ENCODE results near the gene CXCL1.

Gene CXCL1

GRCh38 chr4:73902817-73903547 is 33.8 kb downstream of the CXCL1 start:
- H3K4me1 ChIP-seq (ENCODE audit: control insufficient read depth, insufficient read depth, low read length): peaks cover 22% of the 10 kb centered on the region
- H3K27me3 ChIP-seq (ENCODE audit: control insufficient read depth, insufficient read depth, low read length): no peaks in the 10 kb centered on the region
- no peaks in the 10 kb centered on the region for H3K9me3 ChIP-seq (replicated peaks; ENCODE audit: low read length)
- no peak overlapping the region for H3K4me3 ChIP-seq (ENCODE audit: low read length)
- no peak overlapping the region for H3K9ac ChIP-seq (ENCODE audit: low read depth, low read length)
- no peak overlapping the region for H3K4me2 ChIP-seq (ENCODE audit: low read length)
- no peaks in the 10 kb centered on the region for H3K36me3 ChIP-seq (ENCODE audit: insufficient read depth, low read length)

DNA sequence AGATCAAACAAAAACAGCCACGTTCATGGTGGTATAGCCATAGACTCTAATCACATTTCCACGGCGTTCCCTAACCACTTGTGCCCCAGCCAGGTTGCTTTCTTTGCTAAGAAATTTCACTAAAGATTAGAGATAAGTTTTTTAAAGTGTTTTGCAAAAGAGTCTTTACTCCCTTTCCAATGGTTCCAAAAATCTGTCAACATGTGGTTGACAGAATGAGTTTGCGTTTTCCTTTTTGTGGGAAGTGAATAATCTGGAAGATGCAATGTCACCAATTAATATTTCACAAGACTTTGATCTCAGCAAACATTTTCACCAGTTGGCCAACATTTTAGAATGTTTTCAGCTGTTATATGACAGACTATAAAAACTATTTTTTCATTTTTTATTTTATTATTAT is 35.3 kb downstream of the CXCL1 start:
- Histone ChIP-seq H3K9ac (ENCODE audit: low read depth, low read length) (no peak overlapping the region), H3K27me3 (ENCODE audit: control insufficient read depth, insufficient read depth, low read length) (no peaks in the 10 kb centered on the region), H3K36me3 (ENCODE audit: insufficient read depth, low read length) (no peaks in the 10 kb centered on the region), H3K9me3 (replicated peaks; ENCODE audit: low read length) (no peaks in the 10 kb centered on the region), H3K4me3 (ENCODE audit: low read length) (no peak overlapping the region), H3K4me1 (ENCODE audit: control insufficient read depth, insufficient read depth, low read length) (peaks cover 22% of the 10 kb centered on the region), H3K4me2 (ENCODE audit: low read length) (no peak overlapping the region)

DNA sequence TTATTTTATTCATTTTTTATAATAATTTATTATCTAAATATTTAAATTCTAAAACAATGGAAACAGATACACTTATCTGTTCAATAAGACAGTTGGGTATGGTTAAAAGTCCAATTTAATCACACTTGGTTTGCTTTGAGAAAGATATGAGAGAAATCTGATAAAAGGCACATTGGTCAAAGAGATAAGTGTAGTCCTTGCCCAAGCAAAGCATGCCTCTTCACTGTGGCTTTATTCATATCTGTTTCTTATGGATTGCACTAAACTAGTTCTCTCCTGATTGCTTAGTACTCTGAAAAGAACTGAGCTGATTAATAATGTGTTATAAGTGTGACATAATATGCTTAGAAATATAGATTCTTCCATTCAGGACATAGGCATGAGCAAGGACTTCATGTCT is 39.8 kb downstream of the CXCL1 start:
- Histone ChIP-seq H3K4me1 (ENCODE audit: control insufficient read depth, insufficient read depth, low read length) (peaks cover 12% of the 10 kb centered on the region), H3K36me3 (ENCODE audit: insufficient read depth, low read length) (no peaks in the 10 kb centered on the region), H3K27me3 (ENCODE audit: control insufficient read depth, insufficient read depth, low read length) (no peaks in the 10 kb centered on the region), H3K4me2 (ENCODE audit: low read length) (no peak overlapping the region), H3K4me3 (ENCODE audit: low read length) (no peak overlapping the region), H3K9me3 (replicated peaks; ENCODE audit: low read length) (no peaks in the 10 kb centered on the region), H3K9ac (ENCODE audit: low read depth, low read length) (no peak overlapping the region)

DNA sequence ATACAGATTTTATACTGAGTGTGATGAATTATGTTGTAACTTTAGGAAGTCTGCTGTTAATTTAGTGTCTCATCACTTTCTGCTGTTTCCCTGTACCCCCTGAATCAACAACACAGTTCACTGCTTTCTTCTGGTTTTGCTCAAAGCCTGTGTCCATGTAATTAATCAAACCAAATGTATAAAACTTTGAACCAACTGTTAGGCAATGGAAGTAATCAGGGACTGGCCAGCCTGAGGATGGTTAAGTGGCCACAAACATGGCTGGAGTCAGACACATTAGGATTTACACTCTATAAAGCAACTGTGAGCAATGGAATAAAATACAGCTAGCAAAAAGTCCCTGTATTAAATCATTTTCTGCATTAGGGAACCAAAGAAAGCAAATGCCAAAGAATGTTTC is 42.6 kb downstream of the CXCL1 start:
- Histone ChIP-seq H3K27me3 (ENCODE audit: control insufficient read depth, insufficient read depth, low read length) (no peaks in the 10 kb centered on the region), H3K4me1 (ENCODE audit: control insufficient read depth, insufficient read depth, low read length) (peaks cover 24% of the 10 kb centered on the region), H3K4me3 (ENCODE audit: low read length) (no peak overlapping the region), H3K36me3 (ENCODE audit: insufficient read depth, low read length) (no peaks in the 10 kb centered on the region), H3K4me2 (ENCODE audit: low read length) (no peak overlapping the region), H3K9me3 (replicated peaks; ENCODE audit: low read length) (no peaks in the 10 kb centered on the region), H3K9ac (ENCODE audit: low read depth, low read length) (no peak overlapping the region)

- Histone ChIP-seq H3K4me2 (ENCODE audit: low read length) (no peak overlapping the region), H3K27me3 (ENCODE audit: control insufficient read depth, insufficient read depth, low read length) (no peaks in the 10 kb centered on the region), H3K9me3 (replicated peaks; ENCODE audit: low read length) (no peaks in the 10 kb centered on the region), H3K4me1 (ENCODE audit: control insufficient read depth, insufficient read depth, low read length) (peaks cover 27% of the 10 kb centered on the region), H3K4me3 (ENCODE audit: low read length) (no peak overlapping the region), H3K9ac (ENCODE audit: low read depth, low read length) (no peak overlapping the region), H3K36me3 (ENCODE audit: insufficient read depth, low read length) (no peaks in the 10 kb centered on the region)
Measured at GRCh38 chr4:73912191-73912590, 43.0 kb downstream of the CXCL1 start.

- Histone ChIP-seq H3K4me2 (ENCODE audit: low read length) (no peak overlapping the region), H3K36me3 (ENCODE audit: insufficient read depth, low read length) (no peaks in the 10 kb centered on the region), H3K27me3 (ENCODE audit: control insufficient read depth, insufficient read depth, low read length) (no peaks in the 10 kb centered on the region), H3K9me3 (replicated peaks; ENCODE audit: low read length) (no peaks in the 10 kb centered on the region), H3K9ac (ENCODE audit: low read depth, low read length) (no peak overlapping the region), H3K4me1 (ENCODE audit: control insufficient read depth, insufficient read depth, low read length) (peaks cover 40% of the 10 kb centered on the region), H3K4me3 (ENCODE audit: low read length) (no peak overlapping the region)
Measured at GRCh38 chr4:73914071-73914470, 44.9 kb downstream of the CXCL1 start.

GRCh38 chr4:73916172-73916925 is 47.2 kb downstream of the CXCL1 start:
- no peaks in the 10 kb centered on the region for H3K9me3 ChIP-seq (replicated peaks; ENCODE audit: low read length)
- no peaks in the 10 kb centered on the region for H3K36me3 ChIP-seq (ENCODE audit: insufficient read depth, low read length)
- no peaks in the 10 kb centered on the region for H3K27me3 ChIP-seq (ENCODE audit: control insufficient read depth, insufficient read depth, low read length)
- peaks cover 48% of the 10 kb centered on the region for H3K4me1 ChIP-seq (ENCODE audit: control insufficient read depth, insufficient read depth, low read length)
- no peak overlapping the region for H3K4me2 ChIP-seq (ENCODE audit: low read length)
- no peak overlapping the region for H3K9ac ChIP-seq (ENCODE audit: low read depth, low read length)
- no peak overlapping the region for H3K4me3 ChIP-seq (ENCODE audit: low read length)

GRCh38 chr4:73917081-73917501 is 47.9 kb downstream of the CXCL1 start:
- Histone ChIP-seq H3K9me3 (replicated peaks; ENCODE audit: low read length) (no peaks in the 10 kb centered on the region), H3K27me3 (ENCODE audit: control insufficient read depth, insufficient read depth, low read length) (no peaks in the 10 kb centered on the region), H3K4me2 (ENCODE audit: low read length) (peak overlapping the region; percentile 46), H3K4me1 (ENCODE audit: control insufficient read depth, insufficient read depth, low read length) (peaks cover 41% of the 10 kb centered on the region), H3K4me3 (ENCODE audit: low read length) (no peak overlapping the region), H3K9ac (ENCODE audit: low read depth, low read length) (peak overlapping the region; percentile 73), H3K36me3 (ENCODE audit: insufficient read depth, low read length) (no peaks in the 10 kb centered on the region)

GRCh38 chr4:73918058-73918457 is 48.9 kb downstream of the CXCL1 start:
- H3K9me3 ChIP-seq (replicated peaks; ENCODE audit: low read length): no peaks in the 10 kb centered on the region

DNA sequence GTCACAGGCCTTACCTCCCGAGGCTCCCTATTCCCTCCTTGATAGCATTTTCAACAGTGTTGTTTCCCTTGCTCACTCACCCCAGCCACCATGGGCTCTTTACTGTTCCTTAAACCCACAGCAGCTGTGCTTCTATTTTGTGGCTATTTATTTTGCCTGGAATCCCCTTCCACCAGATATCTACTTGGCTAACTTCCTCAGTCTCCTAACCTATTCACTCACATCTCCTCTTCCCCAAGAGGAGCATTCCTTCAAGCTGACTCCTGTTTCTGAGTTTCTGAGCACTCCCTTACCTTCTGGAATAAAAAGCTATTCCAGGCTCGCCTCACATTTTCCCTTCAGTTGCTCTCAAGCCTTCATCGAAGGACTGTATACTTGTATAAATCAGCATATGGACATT is 50.5 kb downstream of the CXCL1 start:
- Histone ChIP-seq H3K9me3 (replicated peaks; ENCODE audit: low read length) (no peaks in the 10 kb centered on the region), H3K4me2 (ENCODE audit: low read length) (no peak overlapping the region), H3K4me3 (ENCODE audit: low read length) (no peak overlapping the region), H3K27me3 (ENCODE audit: control insufficient read depth, insufficient read depth, low read length) (no peaks in the 10 kb centered on the region), H3K4me1 (ENCODE audit: control insufficient read depth, insufficient read depth, low read length) (peaks cover 44% of the 10 kb centered on the region), H3K9ac (ENCODE audit: low read depth, low read length) (no peak overlapping the region), H3K36me3 (ENCODE audit: insufficient read depth, low read length) (no peaks in the 10 kb centered on the region)

More at GRCh38 chr4:73918058-73918457, 48.9 kb downstream of the CXCL1 start:
- H3K9ac ChIP-seq (ENCODE audit: low read depth, low read length): peak overlapping the region; percentile 73
- H3K27me3 ChIP-seq (ENCODE audit: control insufficient read depth, insufficient read depth, low read length): no peaks in the 10 kb centered on the region
- H3K4me1 ChIP-seq (ENCODE audit: control insufficient read depth, insufficient read depth, low read length): peaks cover 42% of the 10 kb centered on the region
- no peaks in the 10 kb centered on the region for H3K36me3 ChIP-seq (ENCODE audit: insufficient read depth, low read length)
- H3K4me3 ChIP-seq (ENCODE audit: low read length): no peak overlapping the region
- H3K4me2 ChIP-seq (ENCODE audit: low read length): peak overlapping the region; percentile 46

All from skeletal muscle satellite cell (primary cell).